Progenitor cell of endocrine pancreas (in vitro differentiated cells): Measurements from ENCODE around the gene SRR. TPM values are rescaled to one million over a fixed set of nuclear protein-coding genes. Genes with fewer than 3 reads are reported as not detected.

Experiments used
- DNase-seq: peaks from one replicate; pipeline ENCODE4 v3.0.0; 2021; ENCODE audit warnings: low spot score; ENCODE audit not compliant: unreplicated experiment
- H3K27ac Mint-ChIP-seq: 2 replicates; pipeline ENCODE4 v1.8.0; 2021; ENCODE audit warnings: mild to moderate bottlenecking, moderate library complexity, mixed read lengths
- H3K27me3 Mint-ChIP-seq: 2 replicates; pipeline ENCODE4 v1.8.0; 2021; ENCODE audit warnings: mixed read lengths
- H3K36me3 Mint-ChIP-seq: 2 replicates; pipeline ENCODE4 v1.8.0; 2022; ENCODE audit warnings: mixed read lengths; ENCODE audit not compliant: insufficient read depth
- H3K4me1 Mint-ChIP-seq: 2 replicates; pipeline ENCODE4 v1.8.0; 2021; ENCODE audit warnings: low read depth, mixed read lengths
- H3K4me3 Mint-ChIP-seq: 2 replicates; pipeline ENCODE4 v1.8.0; 2021; ENCODE audit warnings: low read depth, mild to moderate bottlenecking, moderate library complexity, mixed read lengths
- H3K9me3 Mint-ChIP-seq: 2 replicates; pipeline ENCODE4 v1.8.0; 2021; ENCODE audit warnings: low read depth, mixed read lengths
- total RNA-seq: library from RNA; stranded (reverse); gene quantifications from 2 replicates; pipeline ENCODE4 v1.2.1, GENCODE V29; 2021
- TF ChIP-seq, protein P1 (sequence below): fragments of 200-600 bp; sonication (generic); IDR thresholded peaks from one replicate; pipeline ENCODE4 v1.5.0; 2021; ENCODE audit warnings: antibody characterized with exemption, mild to moderate bottlenecking; ENCODE audit not compliant: unreplicated experiment

SRR gene
- total RNA-seq, 1 donor from 2014 or later: 15.2 TPM

DNA sequence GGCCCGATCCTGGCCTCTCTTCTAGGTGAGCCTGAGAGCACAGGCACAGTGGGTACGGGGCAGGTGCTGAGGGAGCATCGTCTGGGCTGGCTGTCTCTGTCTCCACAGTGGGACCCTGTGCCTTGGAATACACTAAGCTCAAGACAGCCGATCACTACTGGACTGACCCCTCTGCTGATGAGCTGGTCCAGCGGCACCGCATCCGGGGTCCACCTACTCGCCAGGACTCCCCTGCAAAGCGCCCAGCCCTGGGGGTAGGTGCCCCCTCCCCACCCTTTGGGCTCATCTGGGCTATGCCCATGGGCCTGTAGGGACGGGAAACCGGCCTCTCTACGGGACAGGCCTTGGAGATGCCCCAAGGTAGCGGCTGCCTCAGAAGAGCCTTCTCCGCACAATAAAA, 59.1 kb downstream of the SRR start:
- TF ChIP-seq, protein P1, sequence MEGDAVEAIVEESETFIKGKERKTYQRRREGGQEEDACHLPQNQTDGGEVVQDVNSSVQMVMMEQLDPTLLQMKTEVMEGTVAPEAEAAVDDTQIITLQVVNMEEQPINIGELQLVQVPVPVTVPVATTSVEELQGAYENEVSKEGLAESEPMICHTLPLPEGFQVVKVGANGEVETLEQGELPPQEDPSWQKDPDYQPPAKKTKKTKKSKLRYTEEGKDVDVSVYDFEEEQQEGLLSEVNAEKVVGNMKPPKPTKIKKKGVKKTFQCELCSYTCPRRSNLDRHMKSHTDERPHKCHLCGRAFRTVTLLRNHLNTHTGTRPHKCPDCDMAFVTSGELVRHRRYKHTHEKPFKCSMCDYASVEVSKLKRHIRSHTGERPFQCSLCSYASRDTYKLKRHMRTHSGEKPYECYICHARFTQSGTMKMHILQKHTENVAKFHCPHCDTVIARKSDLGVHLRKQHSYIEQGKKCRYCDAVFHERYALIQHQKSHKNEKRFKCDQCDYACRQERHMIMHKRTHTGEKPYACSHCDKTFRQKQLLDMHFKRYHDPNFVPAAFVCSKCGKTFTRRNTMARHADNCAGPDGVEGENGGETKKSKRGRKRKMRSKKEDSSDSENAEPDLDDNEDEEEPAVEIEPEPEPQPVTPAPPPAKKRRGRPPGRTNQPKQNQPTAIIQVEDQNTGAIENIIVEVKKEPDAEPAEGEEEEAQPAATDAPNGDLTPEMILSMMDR: no peak
- Mint-ChIP-seq H3K36me3 (peaks cover 4% of the 10 kb centered on the region), H3K4me1 (peaks cover 4% of the 10 kb centered on the region), H3K27me3 (no peaks in the 10 kb centered on the region), H3K27ac (no peak overlapping the region), H3K9me3 (no peaks in the 10 kb centered on the region), H3K4me3 (no peak overlapping the region)
- no peak for DNase-seq

DNA sequence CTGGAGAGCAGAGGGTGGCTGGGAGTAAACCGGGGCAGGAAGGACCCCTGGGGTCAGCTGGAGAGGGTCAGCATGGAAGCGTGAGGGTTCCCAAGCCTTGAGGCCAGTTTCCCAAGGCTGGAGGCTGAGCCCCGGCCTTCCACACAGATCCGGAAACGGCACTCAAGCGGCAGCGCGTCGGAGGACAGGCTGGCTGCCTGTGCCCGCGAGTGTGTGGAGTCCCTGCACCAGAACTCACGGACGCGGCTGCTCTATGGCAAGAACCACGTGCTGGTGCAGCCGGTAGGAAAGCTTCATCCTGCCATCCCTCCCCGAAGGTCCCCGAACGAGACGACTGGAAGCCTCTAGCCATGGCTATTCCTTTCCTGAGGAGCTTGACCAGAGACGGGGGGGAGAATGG, 59.6 kb downstream of the SRR start:
- Mint-ChIP-seq H3K4me3 (no peak overlapping the region), H3K36me3 (peaks cover 4% of the 10 kb centered on the region), H3K9me3 (no peaks in the 10 kb centered on the region), H3K4me1 (peaks cover 4% of the 10 kb centered on the region), H3K27ac (no peak overlapping the region), H3K27me3 (no peaks in the 10 kb centered on the region)
- TF ChIP-seq, protein P1: no peak
- no peak for DNase-seq

DNA sequence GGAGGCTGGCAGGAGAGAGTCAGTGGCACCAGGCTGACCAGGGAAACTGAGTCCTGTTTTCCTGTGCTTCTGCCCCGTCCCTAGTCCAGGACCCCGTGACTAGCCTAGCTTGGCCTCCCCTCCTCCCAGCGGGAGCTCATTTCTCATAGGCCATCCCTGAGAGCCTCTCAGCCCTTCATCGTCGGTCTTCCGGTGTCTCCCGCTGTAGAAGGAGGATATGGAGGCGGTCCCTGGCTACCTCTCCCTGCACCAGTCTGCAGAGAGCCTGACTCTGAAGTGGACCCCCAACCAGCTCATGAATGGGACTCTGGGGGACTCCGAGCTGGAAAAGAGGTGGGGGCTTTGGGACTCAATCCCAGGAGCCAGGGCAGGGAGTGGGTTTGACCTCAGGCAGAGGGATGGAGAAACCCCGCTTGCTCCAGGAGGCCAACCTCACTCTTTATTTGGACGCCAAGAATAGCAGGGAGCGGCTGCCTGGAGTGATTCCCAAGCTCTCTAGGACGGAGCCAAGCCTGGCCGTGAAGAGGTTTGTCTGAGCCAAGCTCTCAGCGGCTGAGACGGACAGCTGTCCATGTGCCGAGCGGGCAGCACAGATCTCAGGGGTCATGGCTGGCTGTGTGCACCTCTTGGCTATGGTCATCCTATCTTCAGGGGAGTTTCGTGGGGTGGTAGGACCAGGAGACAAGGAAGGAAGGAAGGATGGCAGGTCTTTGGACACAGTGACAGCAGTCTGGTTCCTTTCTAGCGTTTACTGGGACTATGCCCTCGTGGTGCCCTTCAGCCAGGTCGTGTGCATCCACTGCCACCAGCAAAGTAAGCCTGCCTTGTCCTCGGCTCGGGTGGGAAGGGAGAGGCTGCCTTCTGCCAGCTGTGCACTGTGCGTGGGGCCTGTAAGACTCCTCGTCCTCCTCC, 60.4 kb downstream of the SRR start:
- H3K27me3 Mint-ChIP-seq: no peaks in the 10 kb centered on the region
- peaks cover 2% of the 10 kb centered on the region for H3K4me1 Mint-ChIP-seq

DNA sequence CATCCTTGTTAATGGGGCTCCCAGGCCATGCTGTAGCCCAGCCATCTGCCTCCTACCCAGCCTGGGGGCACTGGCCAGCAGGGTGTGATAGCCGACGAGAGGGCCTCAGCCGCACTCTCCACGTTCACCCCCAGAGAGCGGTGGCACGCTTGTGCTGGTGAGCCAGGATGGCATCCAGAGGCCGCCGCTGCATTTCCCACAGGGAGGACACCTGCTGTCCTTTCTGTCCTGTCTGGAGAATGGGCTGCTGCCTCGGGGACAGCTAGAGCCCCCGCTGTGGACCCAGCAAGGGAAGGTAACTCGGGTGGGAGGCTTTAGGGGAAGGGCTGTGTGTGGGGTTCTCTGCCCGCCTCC, 61.0 kb downstream of the SRR start:
- no peak for DNase-seq
- Mint-ChIP-seq H3K4me1 (no peaks in the 10 kb centered on the region), H3K9me3 (no peaks in the 10 kb centered on the region), H3K36me3 (peaks cover 5% of the 10 kb centered on the region), H3K27me3 (no peaks in the 10 kb centered on the region), H3K4me3 (no peak overlapping the region), H3K27ac (no peak overlapping the region)
- TF ChIP-seq, protein P1: no peak

More for the DNA sequence above, 60.4 kb downstream of the SRR start:
- Mint-ChIP-seq H3K27ac (no peak overlapping the region), H3K36me3 (peaks cover 4% of the 10 kb centered on the region), H3K9me3 (no peaks in the 10 kb centered on the region), H3K4me3 (no peak overlapping the region)
- no peak for DNase-seq
- TF ChIP-seq, protein P1: no peak

DNA sequence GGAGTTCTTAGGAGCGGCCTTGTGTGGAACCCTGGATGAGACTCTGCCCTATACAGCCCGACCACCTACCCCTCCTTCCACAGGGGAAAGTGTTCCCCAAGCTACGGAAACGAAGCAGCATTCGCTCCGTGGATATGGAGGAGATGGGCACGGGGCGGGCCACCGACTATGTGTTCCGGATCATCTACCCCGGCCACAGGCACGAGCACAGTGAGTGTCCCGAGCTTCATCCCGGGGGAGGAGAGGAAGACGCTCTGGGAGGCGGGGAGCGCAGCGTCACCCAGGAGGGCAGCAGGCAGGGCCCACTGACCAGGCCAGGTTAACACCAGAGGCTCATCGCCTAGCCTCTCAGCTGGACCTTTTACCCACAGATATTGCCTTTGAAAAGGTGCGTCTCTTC, 61.4 kb downstream of the SRR start:
- TF ChIP-seq, protein P1: no peak
- Mint-ChIP-seq H3K4me3 (no peak overlapping the region), H3K27me3 (no peaks in the 10 kb centered on the region), H3K27ac (no peak overlapping the region), H3K4me1 (no peaks in the 10 kb centered on the region), H3K36me3 (peaks cover 5% of the 10 kb centered on the region), H3K9me3 (no peaks in the 10 kb centered on the region)
- DNase-seq: no peak
